OCI-LY1 (cell line): Measurements from ENCODE around the gene TMEM151A.
"Not testable (repeated sequence)": the region's sequence is repeated elsewhere in the genome, so short reads cannot be mapped to it uniquely, and the experiment has no call there.

ENCODE experiments used
- H2AFZ ChIP-seq: fragments of 200-600 bp; sonication (generic), shearing (Covaris generic); 2 replicates; pipeline ENCODE4 v1.6.0; 2014; ENCODE audit warnings: antibody characterized with exemption, mild to moderate bottlenecking, low read length
- H3F3A ChIP-seq: fragments of 200-600 bp; sonication (generic), shearing (Covaris generic); 2 replicates; pipeline ENCODE4 v1.6.0; 2014; ENCODE audit warnings: mild to moderate bottlenecking, antibody characterized with exemption, low read length, moderate library complexity; ENCODE audit not compliant: insufficient read depth
- H3K27ac ChIP-seq: fragments of 200-600 bp; sonication (generic); 2 replicates; pipeline ENCODE4 v1.5.1; 2014; ENCODE audit warnings: low read length, mixed run types, mild to moderate bottlenecking, low read depth; ENCODE audit not compliant: poor library complexity, severe bottlenecking
- H3K27me3 ChIP-seq: fragments of 200-600 bp; sonication (generic); 2 replicates; pipeline ENCODE4 v1.6.0; 2014; ENCODE audit warnings: antibody characterized with exemption, mild to moderate bottlenecking, low read length, moderate library complexity; ENCODE audit not compliant: insufficient read depth
- H3K36me3 ChIP-seq: fragments of 200-600 bp; sonication (generic); 2 replicates; pipeline ENCODE4 v1.6.1; 2014; ENCODE audit warnings: mild to moderate bottlenecking, antibody characterized with exemption, low read length, moderate library complexity, mixed read lengths; ENCODE audit not compliant: insufficient read depth
- H3K4me1 ChIP-seq: fragments of 200-600 bp; sonication (generic); 2 replicates; pipeline ENCODE4 v1.5.1; 2014; ENCODE audit warnings: mild to moderate bottlenecking, low read length, moderate library complexity; ENCODE audit not compliant: insufficient read depth, severe bottlenecking
- H3K4me2 ChIP-seq: fragments of 200-600 bp; sonication (generic), shearing (Covaris generic); 2 replicates; pipeline ENCODE4 v1.6.1; 2014; ENCODE audit warnings: low read length
- H3K4me3 ChIP-seq: fragments of 200-600 bp; sonication (generic); 2 replicates; pipeline ENCODE4 v1.5.1; 2014; ENCODE audit warnings: low read length, low read depth, mild to moderate bottlenecking, mixed read lengths; ENCODE audit not compliant: poor library complexity, severe bottlenecking
- H3K79me2 ChIP-seq: fragments of 200-600 bp; shearing (Covaris generic); 2 replicates; pipeline ENCODE4 v1.6.1; 2016; ENCODE audit warnings: mixed run types, low read length, mixed read lengths; ENCODE audit not compliant: insufficient read depth
- H3K9ac ChIP-seq: fragments of 200-600 bp; sonication (generic), shearing (Covaris generic); 2 replicates; pipeline ENCODE4 v1.6.1; 2014; ENCODE audit warnings: mild to moderate bottlenecking, low read length, mixed read lengths
- H3K9me2 ChIP-seq: fragments of 200-600 bp; sonication (generic), shearing (Covaris generic); 2 replicates; pipeline ENCODE4 v1.6.1; 2014; ENCODE audit warnings: low read depth, mild to moderate bottlenecking, low read length, mixed read lengths
- H3K9me3 ChIP-seq: fragments of 200-600 bp; shearing (Covaris generic); 2 replicates; pipeline ENCODE4 v1.6.1; 2014; ENCODE audit warnings: low read length, mixed read lengths
- H4K20me1 ChIP-seq: fragments of 200-600 bp; sonication (generic), shearing (Covaris generic); 2 replicates; pipeline ENCODE4 v1.6.0; 2016; ENCODE audit warnings: mild to moderate bottlenecking, low read length; ENCODE audit not compliant: insufficient read depth
- EZH2 ChIP-seq: fragments of 200-600 bp; sonication (generic), shearing (Covaris generic); IDR thresholded peaks from 2 replicates; pipeline ENCODE4 v1.8.0; 2017; ENCODE audit warnings: borderline replicate concordance, mixed run types, mild to moderate bottlenecking, antibody characterized with exemption, low read length, moderate library complexity, mixed read lengths
- TF ChIP-seq, protein P1 (sequence below): fragments of 200-600 bp; sonication (generic), shearing (Covaris generic); IDR thresholded peaks from 2 replicates; pipeline ENCODE4 v1.5.1; 2017; ENCODE audit warnings: mild to moderate bottlenecking, antibody characterized with exemption, low read length, moderate library complexity, mixed read lengths

TMEM151A gene

DNA sequence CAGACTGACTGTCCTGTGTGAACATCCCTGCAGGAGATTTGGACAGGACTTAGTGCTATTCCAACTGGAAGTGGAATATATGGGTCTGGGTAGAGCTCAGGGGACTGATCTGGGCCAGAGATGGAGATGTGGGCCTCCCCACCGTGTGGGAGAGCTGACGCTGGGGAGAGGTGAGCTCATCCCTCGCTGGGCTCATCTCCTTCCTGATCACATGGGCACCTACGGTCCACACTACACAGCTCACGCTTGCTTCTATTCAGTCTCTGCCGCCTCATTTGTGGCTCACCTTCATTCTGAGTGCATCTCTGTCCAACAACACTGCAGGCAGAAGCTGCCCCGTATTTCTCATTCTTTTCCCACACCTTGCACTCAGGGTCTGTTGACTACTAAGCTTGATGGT, 39.9 kb upstream of the TMEM151A start:
- TF ChIP-seq, protein P1, sequence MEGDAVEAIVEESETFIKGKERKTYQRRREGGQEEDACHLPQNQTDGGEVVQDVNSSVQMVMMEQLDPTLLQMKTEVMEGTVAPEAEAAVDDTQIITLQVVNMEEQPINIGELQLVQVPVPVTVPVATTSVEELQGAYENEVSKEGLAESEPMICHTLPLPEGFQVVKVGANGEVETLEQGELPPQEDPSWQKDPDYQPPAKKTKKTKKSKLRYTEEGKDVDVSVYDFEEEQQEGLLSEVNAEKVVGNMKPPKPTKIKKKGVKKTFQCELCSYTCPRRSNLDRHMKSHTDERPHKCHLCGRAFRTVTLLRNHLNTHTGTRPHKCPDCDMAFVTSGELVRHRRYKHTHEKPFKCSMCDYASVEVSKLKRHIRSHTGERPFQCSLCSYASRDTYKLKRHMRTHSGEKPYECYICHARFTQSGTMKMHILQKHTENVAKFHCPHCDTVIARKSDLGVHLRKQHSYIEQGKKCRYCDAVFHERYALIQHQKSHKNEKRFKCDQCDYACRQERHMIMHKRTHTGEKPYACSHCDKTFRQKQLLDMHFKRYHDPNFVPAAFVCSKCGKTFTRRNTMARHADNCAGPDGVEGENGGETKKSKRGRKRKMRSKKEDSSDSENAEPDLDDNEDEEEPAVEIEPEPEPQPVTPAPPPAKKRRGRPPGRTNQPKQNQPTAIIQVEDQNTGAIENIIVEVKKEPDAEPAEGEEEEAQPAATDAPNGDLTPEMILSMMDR: no peak
- TF ChIP-seq EZH2: no peak
- Histone ChIP-seq H2AFZ (no peak overlapping the region), H3K9me2 (no peaks in the 10 kb centered on the region), H3K27ac (no peak overlapping the region), H3K36me3 (peaks cover 23% of the 10 kb centered on the region), H3K4me1 (peaks cover 9% of the 10 kb centered on the region), H3F3A (no peaks in the 10 kb centered on the region), H3K9ac (no peak overlapping the region), H3K4me2 (no peak overlapping the region), H3K79me2 (no peaks in the 10 kb centered on the region), H3K9me3 (no peaks in the 10 kb centered on the region), H3K4me3 (no peak overlapping the region), H4K20me1 (no peaks in the 10 kb centered on the region), H3K27me3 (no peaks in the 10 kb centered on the region)

DNA sequence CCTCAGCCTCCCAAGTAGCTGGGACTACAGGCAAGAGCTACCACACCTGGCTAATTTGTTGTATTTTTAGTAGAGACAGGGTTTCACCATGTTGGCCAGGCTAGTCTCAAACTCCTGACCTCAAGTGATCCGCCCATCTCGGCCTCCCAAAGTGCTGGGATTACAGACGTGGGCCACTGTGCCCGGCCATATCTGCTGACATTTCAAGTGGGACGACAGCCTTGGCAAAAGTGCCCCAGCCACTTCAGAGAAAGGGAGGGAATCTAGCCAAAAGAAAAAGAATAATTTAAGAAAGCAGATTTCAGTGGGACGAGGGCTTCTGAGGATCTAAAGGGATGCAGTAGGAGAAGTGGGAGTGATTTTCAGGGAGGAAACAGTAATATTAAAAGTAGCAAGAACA, 38.6 kb upstream of the TMEM151A start:
- not testable (repeated sequence) for H4K20me1 ChIP-seq, H3F3A ChIP-seq, H3K27me3 ChIP-seq, H3K9me2 ChIP-seq, H2AFZ ChIP-seq, H3K9me3 ChIP-seq, H3K4me3 ChIP-seq, H3K27ac ChIP-seq, H3K79me2 ChIP-seq, H3K4me2 ChIP-seq, H3K9ac ChIP-seq
- Histone ChIP-seq H3K4me1 (peaks cover 11% of the 10 kb centered on the region), H3K36me3 (peaks cover 18% of the 10 kb centered on the region)

DNA sequence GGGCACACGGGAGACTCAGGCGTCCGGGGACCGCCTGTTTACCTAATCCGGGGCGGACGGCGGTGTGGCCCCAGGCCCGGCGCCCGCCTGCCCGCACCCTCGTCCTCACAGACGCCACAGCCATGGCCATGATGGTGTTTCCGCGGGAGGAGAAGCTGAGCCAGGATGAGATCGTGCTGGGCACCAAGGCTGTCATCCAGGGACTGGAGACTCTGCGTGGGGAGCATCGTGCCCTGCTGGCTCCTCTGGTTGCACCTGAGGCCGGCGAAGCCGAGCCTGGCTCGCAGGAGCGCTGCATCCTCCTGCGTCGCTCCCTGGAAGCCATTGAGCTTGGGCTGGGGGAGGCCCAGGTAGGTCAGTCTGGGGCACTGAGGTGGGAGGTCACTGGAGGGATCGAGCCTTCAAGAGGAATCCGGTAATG, 33.2 kb upstream of the TMEM151A start:
- Histone ChIP-seq H3K36me3 (peaks cover 33% of the 10 kb centered on the region), H3K4me1 (peaks cover 19% of the 10 kb centered on the region), H3K9me2 (no peaks in the 10 kb centered on the region), H3K9me3 (no peaks in the 10 kb centered on the region), H3K79me2 (no peaks in the 10 kb centered on the region), H3K27me3 (no peaks in the 10 kb centered on the region), H3K4me3 (peak overlapping the region; percentile 85), H3K27ac (no peak overlapping the region), H3F3A (no peaks in the 10 kb centered on the region), H3K9ac (peak overlapping the region; percentile 90), H2AFZ (no peak overlapping the region), H3K4me2 (peak overlapping the region; percentile 95), H4K20me1 (no peaks in the 10 kb centered on the region)
- TF ChIP-seq EZH2: no peak
- TF ChIP-seq, protein P1: no peak

DNA sequence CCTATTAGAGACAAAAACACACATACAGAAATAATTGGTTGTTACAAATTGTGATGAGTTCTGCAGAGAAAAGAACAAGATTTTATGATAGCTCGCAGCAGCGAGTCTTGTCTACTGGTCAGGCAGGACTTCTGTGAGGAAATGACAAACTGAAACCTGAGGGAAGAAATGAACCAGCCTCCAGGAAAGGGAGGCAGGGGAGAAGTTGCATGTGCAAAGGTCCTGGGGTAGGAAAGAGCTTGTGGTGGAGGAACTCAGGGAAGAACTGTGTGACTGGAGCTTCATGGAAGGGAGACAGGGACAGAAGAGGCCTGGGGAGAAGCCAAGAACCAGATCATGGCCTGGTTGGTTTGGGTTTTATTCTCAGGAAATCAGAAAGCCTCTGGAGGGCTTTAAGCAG, 32.5 kb upstream of the TMEM151A start:
- no peaks in the 10 kb centered on the region for H3K27me3 ChIP-seq
- H3K79me2 ChIP-seq: no peaks in the 10 kb centered on the region
- H3K4me2 ChIP-seq: peak overlapping the region; percentile 95; the same call in 1 of the 2 replicates
- H3K4me3 ChIP-seq: no peak overlapping the region
- no peaks in the 10 kb centered on the region for H3K9me3 ChIP-seq
- H3K27ac ChIP-seq: no peak overlapping the region
- peaks cover 19% of the 10 kb centered on the region for H3K4me1 ChIP-seq
- H3K9ac ChIP-seq: peak overlapping the region; percentile 90; the same call in 1 of the 2 replicates
- H2AFZ ChIP-seq: no peak overlapping the region
- H4K20me1 ChIP-seq: no peaks in the 10 kb centered on the region
- no peaks in the 10 kb centered on the region for H3F3A ChIP-seq
- TF ChIP-seq EZH2: no peak
- TF ChIP-seq, protein P1: no peak
- H3K9me2 ChIP-seq: no peaks in the 10 kb centered on the region
- H3K36me3 ChIP-seq: peaks cover 34% of the 10 kb centered on the region
